HG03575 (cell line): ENCODE results near the gene MYO5A.
A peak's percentile ranks its signal among the peaks of the same experiment; 100 is the strongest.
"Not testable (repeated sequence)": the region's sequence is repeated elsewhere in the genome, so short reads cannot be mapped to it uniquely, and the experiment has no call there.

Experiments used
- ATAC-seq: cut with Tn5 transposase; IDR thresholded peaks from one replicate; pipeline ENCODE4 v1.9.1; 2021; ENCODE audit not compliant: unreplicated experiment, insufficient number of reproducible peaks, low FRiP score; ENCODE audit errors: extremely low read depth

MYO5A gene

GRCh38 chr15:52512869-52513268, 15.8 kb downstream of the MYO5A start:
- ATAC-seq, result not testable (repeated sequence)

- no peak for ATAC-seq
Observed at GRCh38 chr15:52511084-52511483, 17.6 kb downstream of the MYO5A start.

GRCh38 chr15:52509500-52510245, 19.0 kb downstream of the MYO5A start:
- ATAC-seq, result no peak

GRCh38 chr15:52506549-52506948, 22.1 kb downstream of the MYO5A start:
- ATAC-seq, result no peak

GRCh38 chr15:52505151-52505550, 23.5 kb downstream of the MYO5A start:
- no peak for ATAC-seq

GRCh38 chr15:52503788-52504496, 24.7 kb downstream of the MYO5A start:
- peak; percentile 73 for ATAC-seq

GRCh38 chr15:52502608-52503007, 26.1 kb downstream of the MYO5A start:
- no peak for ATAC-seq

GRCh38 chr15:52499506-52499905, 29.2 kb downstream of the MYO5A start:
- no peak for ATAC-seq

- ATAC-seq, result no peak
Observed at GRCh38 chr15:52498706-52499105, 30.0 kb downstream of the MYO5A start.

- ATAC-seq, result no peak
Observed at GRCh38 chr15:52496776-52497470, 31.8 kb downstream of the MYO5A start.

GRCh38 chr15:52496175-52496574, 32.5 kb downstream of the MYO5A start:
- no peak for ATAC-seq

- ATAC-seq, result no peak
Observed at GRCh38 chr15:52495125-52495524, 33.6 kb downstream of the MYO5A start.

GRCh38 chr15:52493968-52494367, 34.7 kb downstream of the MYO5A start:
- no peak for ATAC-seq

GRCh38 chr15:52492132-52492531, 36.5 kb downstream of the MYO5A start:
- no peak for ATAC-seq

- ATAC-seq, result no peak
Observed at GRCh38 chr15:52491472-52491871, 37.2 kb downstream of the MYO5A start.

- not testable (repeated sequence) for ATAC-seq
Observed at GRCh38 chr15:52489430-52489829, 39.2 kb downstream of the MYO5A start.

GRCh38 chr15:52488830-52489229, 39.9 kb downstream of the MYO5A start:
- no peak for ATAC-seq

- no peak for ATAC-seq
Observed at GRCh38 chr15:52486003-52486996, 42.4 kb downstream of the MYO5A start.

- no peak for ATAC-seq
Observed at GRCh38 chr15:52485290-52485689, 43.4 kb downstream of the MYO5A start.
